ENCODE results near the gene CCDC57.
"Not testable (repeated sequence)": the region's sequence is repeated elsewhere in the genome, so short reads cannot be mapped to it uniquely, and the experiment has no call there.

The CCDC57 gene

DNA sequence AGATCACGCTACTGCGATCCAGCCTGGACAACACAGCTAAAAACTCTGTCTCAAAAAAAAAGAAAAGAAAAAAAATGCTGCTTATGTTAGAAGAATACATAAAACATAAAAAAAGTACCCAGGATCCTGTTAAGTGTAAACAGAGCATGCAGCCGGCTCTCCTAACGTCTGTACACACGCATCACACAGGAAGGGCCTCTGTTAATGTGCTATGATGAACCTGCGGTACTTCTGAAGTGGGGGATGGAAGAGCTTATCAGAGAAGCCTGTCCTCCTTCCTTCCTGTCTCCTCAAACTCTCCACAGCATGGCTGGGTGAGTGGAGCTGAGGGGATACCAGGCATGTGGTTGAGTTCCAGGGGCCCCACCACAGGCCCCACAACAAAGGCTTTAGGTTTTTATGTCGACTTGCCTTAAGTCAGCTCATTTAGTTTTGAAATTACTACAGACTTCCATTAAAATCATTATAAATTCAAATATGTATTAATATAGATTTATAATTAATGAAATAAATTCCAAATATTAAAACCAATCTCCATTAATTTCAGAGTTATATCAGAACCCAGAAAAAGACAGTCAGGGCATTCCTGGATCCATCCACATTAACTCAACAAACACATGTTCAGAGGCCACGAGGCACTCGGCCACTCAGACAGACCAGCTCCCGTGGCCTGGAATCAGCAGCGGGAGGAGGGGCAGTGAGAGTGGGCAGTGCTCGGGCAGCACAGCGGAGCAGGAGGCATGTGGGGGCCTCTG lies 11.7 kb downstream of the CCDC57 start:
- ATAC-seq: peak; percentile 79 to 82

DNA sequence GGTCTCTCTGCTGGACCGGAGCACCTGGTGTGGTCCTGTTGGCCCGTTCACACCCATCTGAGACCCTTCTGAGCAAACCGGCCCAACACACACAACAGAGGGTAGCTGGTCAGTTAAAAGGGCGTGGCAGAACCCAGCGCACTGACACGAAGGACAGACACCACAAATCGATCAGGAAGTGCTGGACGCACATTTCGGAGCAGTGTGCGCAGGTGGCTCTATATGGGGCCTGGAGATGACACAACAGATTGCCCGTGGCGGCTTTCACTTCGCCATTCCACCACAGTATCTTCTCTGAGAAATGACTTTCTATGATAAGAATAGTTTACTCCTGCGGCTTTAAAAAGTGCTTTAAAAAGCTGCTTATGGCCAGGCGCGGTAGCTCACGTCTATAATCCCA lies 12.5 kb downstream of the CCDC57 start:
- no peak for ATAC-seq

DNA sequence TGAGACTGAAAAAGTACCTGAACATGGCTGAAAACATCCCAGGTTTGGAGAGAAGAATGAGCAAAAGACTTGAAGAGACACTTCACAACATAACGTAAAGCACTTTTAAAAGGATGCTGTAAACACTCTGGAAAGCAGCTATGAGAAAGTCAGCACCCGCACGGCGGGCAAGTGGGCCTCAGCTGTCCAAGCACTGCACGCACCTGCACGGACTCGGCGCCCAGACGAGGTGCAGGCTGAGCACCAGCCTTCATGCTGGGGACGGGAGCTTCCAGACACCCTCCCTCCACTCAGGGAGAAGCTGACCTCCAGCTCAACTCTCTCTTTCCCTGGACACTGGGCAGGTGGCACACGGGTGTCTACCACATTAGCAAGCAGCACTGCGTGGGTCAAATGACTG lies 13.1 kb downstream of the CCDC57 start:
- ATAC-seq: no peak

DNA sequence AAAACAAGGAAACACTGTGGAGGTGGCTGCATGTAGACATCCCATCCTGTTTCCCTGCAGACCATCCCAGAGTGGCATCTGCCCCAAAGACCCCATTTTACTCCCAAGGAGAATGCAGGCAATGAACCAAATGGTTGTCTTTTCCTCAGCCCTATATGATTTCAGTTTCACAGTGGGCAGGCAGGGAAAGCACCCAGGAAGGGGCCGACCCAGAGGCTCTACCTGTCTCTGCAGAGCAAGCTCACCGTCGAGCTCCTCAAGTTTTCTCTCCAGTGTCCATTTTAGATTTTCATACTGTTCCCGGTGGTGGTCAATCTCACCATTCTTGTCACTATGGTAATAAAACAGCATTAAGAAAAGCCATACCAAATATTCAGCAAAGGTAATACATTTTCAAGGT lies 14.6 kb downstream of the CCDC57 start:
- no peak for ATAC-seq

DNA sequence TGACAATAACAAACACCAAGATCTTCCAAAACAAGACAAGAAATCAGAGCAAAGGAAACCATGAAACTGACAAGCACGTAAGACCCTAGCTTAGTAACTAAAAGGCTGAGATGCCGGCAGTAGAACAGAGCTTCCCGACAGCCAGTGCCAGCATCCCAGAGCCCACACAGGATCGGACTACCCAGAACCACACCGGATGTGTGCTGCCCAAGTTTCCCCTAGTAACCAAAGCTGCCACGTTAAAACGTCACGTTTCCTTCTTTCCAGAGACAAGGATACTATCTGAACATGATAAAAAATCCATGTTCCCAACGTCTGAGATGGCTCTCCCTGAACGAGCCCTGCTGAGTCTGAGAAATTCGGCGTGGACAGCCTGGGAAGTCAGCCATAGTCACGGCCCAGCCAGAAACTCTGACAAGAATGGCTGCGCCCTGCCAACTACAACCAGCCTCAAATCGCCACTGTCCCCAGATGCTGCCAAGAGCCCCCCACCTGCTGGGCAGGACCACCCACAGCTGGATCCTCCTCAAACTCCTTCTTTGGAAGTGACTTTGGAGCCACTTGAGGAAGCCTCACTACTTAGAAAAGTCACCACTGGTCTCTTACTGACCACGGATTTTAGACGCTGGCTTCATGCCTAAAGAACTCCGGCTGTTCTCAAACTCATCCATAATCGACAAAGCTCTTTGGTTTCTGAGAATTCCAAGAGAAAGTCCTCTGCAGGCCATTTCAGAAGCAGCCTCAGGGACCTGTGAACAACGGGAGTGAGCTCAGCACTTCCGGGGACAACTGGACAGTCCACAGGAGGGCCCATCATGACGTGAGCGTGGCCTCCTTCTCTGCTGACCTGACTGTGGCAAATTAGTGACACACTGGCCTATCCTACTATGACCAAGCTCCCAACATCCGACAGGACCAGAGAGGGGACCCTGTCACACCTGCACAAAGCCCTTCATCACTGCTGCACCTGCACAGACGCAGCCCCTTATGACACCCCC lies 16.7 kb downstream of the CCDC57 start:
- ATAC-seq: no peak

DNA sequence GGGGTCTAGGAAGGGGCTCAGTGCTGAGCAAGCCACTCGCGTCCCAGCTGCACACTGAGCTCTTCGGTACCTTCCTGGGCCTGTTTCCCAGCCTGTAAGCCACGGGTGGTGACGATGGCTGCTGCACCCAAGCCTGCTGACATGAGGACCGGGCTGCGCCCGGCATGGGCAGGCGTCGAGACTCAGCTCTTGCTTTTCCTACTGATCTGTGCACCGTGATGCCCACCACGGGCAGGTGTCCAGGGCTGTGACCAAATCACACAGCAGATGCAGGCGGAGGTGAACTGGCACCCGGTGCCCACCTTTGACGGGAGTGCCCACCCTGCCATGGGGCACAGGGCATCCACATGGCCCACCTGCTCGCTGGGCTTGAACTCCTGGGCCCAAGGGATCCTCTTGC lies 17.9 kb downstream of the CCDC57 start:
- ATAC-seq: no peak

DNA sequence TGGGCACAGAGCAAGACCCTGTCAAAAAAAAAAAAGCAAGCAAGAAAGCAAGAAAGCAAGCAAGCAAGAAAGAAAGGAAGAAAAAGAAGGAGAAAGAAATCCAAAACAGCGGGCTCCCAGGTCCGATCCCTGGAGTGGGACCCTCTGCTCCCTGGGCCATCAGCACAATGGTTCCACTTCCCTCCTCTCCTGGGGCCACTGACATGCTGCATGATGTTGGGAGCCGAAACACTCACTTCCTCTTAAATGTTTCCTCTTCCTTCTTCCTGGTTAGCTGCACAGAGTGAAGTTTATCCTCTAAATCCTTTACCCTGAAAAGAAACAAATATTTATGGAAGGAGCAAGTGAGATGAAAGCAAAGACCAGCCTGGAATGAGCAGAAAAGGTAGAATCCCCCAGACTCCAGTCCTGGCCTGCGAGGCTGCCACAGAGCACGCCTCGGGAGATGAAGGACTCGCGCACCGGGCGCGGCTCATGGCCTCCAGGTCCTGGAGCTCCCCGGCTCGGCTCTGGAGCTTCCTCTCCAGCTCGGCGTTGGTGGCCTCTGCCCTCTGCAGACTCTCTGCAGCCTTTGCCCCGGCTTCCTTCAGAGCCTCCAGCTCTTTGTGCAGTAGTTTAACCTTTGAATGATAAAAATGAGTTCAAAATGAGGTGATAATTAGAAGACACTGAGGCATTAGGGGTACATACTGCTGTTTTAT lies 19.0 kb downstream of the CCDC57 start:
- ATAC-seq: no peak

DNA sequence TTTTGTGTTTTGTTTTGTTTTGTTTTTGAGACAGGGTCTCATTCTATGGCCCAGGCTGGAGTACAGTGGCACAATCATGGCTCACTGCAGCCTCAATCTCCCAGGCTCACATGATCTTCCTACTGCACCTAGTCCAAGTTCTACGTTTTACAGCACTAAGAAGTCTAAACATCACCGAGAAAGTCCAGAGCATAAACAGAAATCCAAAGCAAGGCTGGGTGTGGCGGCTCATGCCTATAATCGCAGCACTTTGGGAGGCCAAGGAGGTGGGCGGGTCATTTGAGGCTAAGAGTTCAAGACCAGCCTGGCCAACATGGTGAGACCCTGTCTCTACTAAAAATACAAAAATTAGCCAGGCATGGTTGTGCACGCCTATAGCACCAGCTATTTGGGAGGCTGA lies 19.6 kb downstream of the CCDC57 start:
- not testable (repeated sequence) for ATAC-seq

DNA sequence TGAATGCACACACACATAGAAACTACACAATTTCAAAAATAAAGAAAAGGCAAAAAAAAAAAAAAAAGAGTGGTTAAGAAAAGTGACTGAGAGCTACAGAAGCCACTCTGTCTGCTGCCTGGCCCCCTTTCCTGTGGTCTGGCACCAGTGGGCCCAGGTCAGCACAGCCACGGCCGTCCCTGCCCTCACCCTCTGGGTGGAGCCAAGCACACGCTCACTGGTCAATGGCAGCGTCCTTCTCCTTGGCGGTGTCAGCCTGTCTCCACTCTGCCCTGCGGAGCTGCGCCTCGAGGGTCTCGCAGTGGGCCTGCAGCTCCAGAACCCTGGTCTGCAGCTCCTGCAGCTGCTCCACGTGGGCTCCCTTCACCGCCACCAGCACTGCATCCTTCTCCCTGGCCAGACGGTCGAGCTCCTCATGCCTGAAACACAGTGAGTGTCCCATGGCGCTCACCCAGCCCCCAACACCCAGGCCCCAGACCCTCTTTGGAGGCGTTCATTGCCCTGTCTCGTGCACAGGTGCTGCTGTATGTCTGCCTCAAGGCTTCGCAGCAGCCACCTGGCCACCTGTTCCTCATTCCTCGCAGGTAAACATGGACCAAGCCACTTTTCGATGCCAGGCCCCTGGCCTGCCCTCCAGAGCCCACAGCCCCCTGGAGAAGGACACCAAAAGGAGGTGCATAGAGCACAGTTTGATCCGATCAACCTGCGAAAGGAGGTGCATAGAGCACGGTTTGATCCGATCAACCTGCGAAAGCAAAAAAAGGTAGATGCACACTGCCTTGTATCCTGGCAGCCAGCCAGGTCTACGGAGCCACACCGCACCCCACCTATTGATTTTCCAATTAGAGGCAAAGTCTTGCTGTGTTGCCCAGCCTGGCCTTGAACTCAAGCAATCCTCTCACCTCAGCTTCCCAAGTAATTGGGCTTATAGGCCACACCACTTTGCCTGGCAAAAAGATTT lies 24.4 kb downstream of the CCDC57 start:
- ATAC-seq: no peak

DNA sequence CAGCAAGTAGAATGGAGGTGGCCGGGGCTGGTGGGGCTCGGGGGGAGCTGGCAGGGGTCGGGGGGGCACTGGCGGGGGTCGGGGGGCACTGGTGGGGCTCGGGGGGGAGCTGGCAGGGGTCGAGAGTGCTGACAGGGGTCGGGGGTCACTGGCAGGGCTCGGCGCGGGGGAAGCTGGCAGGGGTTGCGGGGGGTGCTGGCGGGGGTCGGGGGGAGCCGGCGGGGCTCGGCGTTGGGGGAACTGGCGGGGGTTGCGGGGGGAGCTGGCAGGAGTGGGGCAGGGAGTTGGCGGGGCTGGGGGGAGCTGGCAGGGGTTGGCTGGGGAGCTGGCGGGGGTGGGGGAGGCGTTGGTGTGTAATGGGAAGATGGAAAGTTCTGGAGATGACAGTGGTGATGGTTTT lies 25.1 kb downstream of the CCDC57 start:
- ATAC-seq: no peak

DNA sequence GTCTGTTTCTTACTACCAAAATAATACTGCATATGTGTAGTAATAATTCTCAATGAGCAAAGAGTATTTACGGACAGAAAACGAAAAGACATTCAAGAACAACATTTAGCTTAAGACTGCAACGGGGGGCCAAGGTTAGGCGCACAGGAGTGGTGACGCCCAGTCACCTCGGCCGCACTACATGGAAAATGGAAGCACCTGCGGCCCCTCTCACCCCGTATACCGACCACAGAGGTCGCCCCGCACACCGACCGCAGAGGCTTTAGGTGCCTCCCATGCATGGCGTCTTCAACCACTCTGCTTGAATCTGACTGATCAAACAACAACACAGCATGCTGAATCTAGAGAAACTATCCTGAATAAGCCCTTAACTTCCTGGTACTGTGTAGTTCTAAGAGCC lies 26.4 kb downstream of the CCDC57 start:
- no peak for ATAC-seq

DNA sequence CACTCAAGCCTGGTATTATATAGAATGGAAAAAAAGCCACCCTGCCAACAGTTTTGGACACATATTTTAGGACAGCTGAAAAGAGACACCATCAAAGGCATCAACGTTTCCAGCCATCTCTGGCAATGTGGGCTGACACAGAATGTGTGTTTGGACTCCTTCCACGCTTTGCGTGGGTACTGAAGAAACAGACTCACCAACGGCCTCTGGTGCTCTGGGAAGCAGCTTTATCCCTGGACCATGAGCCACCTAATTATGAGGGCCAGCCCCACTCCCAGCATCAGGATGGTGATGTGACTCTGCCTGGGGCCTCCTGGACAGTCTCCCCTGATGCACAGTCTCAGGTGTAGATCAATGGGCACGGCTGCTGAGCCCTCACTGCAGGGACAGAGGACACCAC lies 27.9 kb downstream of the CCDC57 start:
- ATAC-seq: no peak

DNA sequence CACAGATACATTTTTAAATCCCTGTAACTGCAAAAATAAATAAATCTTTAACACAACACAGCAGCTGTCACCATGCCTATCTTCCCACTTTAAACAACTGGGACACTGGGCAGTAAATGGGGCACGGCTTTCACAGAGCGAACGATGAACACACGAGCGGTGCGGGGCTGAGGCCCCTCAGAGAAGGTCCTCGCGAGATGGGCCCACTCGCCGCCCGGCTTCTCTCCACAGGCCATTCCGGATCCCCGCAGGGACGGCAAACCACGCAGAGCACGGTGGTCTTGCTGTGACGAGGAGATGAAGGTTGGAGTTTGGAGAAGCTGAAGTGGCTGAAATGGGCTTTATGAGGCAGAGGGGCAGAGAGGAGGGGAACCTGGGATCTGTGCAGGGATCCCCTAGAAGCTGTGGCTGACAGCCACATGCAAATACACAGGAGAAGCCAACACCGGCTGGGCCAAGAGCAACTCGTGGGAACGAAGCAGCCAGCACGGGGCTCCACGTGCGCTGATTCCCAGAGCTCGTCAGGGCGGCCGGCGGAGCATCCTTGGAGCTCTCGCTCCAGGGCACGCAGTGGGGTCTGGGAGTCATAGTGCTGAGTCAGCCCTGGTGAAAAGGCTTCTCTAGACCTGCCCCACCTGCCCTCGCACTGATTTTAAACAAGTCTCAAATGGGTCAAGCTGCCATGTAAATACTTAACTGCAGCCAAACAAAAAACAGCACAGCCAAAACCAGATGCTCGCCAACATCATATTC lies 31.7 kb downstream of the CCDC57 start:
- ATAC-seq: no peak

DNA sequence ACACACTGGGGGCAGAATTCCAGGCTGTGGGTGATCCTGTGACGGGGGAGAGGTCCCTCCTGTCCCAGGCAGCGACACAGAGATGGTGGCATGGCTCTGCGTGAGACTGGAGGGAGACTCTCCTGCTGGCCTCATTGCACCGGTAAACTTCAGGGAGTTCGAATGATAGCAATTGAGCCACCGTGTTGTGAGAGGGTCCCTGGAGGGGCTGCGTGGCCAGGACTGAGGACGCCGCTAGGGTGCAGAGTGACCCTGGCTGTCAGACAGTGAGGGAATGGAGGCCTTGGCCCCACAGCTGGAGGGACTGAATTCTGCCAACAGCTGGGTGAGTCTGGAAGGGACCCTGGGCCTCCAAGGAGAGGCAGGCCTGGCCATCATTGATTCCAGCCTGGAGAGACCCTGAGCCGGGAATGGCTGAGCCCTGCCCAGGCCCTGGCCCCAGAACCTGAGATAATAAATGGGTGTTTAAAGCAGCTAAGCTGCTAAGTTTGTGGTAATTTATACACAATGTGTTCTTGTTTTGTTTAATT lies 32.6 kb downstream of the CCDC57 start:
- ATAC-seq: no peak

DNA sequence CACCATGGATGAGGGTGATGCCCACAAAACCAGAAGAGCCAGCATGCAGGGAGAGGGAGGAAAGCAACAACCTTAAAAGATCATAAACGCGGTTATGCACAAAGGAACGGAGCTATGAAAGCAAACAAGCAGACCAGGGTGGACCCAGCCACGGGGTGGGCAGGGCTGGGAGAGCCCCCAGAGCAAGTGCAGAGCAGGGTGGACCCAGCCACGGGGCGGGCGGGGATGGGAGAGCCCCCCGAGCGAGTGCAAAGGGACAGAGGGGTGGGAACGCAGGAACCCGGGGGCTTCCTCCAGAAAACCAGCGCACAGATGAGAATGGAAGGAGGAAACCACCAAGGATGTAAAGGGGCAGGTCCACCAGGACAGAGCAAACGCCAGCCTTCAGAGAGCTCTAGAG lies 33.2 kb downstream of the CCDC57 start:
- ATAC-seq: no peak

DNA sequence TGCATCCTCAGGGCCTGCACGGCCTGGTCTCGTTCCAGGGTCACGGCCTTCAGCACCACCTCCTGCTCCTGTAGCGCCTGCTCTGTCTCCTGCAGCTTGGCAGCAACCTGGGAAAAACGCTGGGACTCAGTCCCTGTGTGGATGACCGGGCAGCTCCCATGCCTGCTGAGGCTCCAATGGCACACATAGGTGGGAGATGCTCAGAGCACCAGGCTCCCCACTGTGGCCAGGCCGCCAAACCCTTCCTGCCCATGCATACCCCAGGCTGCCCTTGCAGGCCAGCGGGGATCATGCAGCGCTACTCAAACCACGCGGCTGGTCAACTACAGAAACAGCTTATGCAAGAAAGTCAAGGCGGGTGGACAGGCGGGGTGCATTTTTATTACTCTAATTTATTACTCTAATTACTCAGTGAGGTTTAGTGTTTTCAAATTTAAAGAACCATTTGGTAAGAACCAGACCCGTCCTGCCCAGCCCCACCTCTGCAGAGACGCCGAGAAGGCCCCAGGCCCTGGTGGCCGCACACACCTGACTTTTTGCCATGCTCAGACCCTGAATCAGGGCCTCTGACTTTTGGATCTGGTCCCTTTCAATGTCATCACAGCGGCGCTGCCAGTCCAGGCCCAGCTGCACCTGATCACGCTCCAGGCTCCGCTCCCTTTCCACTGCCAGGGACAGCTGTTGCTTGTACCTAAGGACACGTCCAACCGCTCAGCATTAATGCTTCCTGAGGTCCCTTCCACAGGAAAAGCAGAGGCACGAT lies 34.0 kb downstream of the CCDC57 start:
- no peak for ATAC-seq

DNA sequence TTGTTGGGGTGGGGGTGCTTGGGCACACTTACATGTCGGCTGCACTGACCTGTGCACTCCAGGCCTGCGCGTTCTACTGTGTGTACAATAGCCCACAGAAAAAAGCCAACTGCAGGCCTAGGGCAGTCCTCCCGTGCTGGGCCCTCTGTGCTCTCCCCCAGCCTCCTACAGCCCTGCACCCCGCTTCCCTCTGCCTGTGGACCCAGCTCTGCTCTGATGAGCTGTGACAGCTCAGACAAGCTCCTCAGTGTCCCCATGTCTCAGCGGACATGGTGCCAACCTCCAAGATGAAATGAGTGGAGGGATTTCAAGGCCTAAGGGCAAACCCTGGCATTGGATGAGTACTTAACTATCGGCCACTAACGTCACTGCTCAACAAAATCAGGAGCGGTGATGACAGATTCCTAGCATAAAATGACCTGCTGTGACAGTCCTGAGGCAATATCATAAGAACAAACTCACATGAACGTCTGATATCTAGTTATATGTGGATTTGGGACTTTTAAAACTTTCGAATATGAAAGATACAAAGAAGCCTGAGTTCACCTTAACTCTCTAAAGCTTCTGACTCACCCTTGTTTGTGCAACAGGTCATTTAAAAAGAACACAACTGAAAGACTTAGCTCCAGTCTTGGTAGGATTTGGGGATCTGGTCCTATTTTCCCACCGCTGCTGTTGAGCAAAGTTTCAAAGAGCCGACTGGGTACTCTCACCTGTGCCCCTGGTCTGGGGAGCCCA lies 34.7 kb downstream of the CCDC57 start:
- no peak for ATAC-seq

DNA sequence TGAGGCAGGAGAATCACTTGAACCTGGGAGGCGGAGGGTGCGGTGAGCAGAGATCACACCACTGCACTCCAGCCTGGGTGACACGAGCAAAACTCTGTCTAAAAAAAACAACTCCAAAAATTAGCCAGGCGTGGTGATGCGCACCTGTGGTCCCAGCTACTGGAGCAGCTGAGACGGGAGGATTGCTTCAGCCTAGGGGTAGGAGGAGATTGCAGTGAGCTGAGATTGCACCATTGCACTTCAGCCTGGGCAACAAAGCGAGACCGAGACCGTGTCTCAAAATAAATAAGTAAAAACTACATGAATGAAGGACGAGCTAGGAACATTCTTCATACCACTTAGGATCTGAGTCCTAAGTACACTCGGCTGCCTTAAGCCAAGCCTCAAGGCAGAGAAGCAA lies 35.4 kb downstream of the CCDC57 start:
- ATAC-seq: no peak

DNA sequence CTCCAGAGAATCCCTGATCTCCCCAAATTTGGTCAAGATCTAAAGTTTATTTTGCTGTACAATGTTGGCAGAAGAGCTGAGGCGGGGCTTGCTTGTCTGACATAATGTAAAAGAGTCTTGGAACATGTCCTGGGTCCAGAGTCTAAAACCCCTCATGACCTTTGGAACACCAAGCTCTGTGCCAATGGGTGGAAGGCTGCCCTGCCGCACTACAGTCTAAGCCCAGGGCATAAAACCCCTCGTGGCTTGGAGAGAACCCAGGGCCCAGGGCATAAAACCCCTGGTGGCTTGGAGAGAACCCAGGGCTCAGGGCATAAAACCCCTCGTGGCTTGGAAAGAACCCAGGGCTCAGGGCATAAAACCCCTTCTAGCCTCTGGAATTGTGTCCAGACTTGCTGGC lies 36.7 kb downstream of the CCDC57 start:
- no peak for ATAC-seq

DNA sequence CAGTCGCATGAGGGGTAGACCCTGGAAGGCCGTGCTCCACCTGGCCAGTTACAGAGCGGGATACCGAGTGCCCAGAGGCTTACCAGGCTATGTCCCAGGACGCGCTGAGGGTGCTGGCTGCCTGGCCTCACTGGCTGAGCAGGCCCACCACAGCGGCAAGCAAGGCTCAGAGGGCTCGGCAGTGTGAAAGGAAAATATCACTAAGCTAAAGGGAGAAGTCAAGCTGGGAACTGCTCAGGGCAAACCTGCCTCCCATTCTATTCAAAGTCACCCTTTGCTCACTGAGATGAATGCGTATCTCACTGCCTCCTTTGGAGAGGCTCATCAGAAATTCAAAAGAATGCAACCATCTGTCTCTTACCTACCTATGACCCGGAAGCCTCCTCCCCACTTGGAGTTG lies 37.4 kb downstream of the CCDC57 start:
- ATAC-seq: no peak

Data from activated CD4-positive, CD25-positive, alpha-beta regulatory T cell treated with anti-CD3 and anti-CD28 coated beads, Interleukin-2, amount 50 U/mL, for 24 hours (primary cell).